Measurements from ENCODE around the gene ZACN. TPM values are rescaled to one million over a fixed set of nuclear protein-coding genes. Genes with fewer than 3 reads are reported as not detected.

The ZACN gene
- total RNA-seq, 1 donor from 2014 or later: not detected

GRCh38 chr17:76049239-76049638, 29.7 kb upstream of the ZACN start:
- no peak for TF ChIP-seq CTCF (conservative IDR thresholded peaks at IDR 0.05; ENCODE audit: low read depth, low read length)
- H3K4me3 ChIP-seq (ENCODE audit: low read depth, low read length): no peak overlapping the region
- DNase-seq (ENCODE audit: low read depth): no peak

GRCh38 chr17:76049836-76050537, 29.0 kb upstream of the ZACN start:
- H3K4me3 ChIP-seq (ENCODE audit: low read depth, low read length): no peak overlapping the region
- no peak for DNase-seq (ENCODE audit: low read depth)
- TF ChIP-seq CTCF (conservative IDR thresholded peaks at IDR 0.05; ENCODE audit: low read depth, low read length): no peak

DNA sequence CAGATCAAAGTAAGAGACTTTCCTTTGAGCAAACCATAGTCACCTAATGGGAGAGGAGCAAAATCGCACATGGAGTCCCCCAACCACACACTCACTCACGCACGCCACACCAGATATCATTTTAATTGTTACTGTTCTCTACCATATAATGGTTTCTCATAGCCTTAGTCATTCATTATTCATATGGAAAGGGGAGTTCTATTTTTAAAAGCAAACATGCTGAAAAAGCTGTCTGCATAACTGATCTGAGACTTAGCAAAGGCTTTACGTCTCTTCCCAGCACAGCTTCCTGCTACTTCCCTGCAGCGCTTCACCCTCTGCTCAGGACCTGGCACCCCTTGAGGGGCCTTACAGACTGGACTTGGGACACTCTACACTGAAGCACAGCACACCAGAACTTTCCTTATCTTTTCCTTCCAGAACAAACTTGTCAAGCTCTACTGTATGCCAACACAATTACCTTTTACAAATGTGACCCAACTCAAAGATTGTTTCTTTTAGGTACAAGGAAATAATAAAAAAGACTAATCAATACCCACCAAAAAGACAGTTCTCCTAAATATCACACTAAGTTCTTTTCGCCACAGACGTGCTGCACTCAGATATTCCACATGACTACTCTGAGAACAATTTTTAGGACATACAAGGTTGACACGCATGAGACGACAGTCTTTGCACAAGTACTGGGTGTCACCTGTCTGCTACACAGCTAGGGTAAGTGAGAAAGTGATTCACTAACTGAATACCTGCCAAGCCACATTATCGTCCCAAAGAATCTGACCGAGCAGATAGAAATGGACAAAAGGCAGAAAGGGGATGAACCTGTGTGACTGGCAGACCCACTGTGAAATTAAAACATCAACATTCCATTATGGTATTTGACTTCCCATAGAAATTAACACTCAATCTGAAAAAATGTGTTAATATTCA, 28.2 kb upstream of the ZACN start:
- no peak overlapping the region for H3K4me3 ChIP-seq (ENCODE audit: low read depth, low read length)
- TF ChIP-seq CTCF (conservative IDR thresholded peaks at IDR 0.05; ENCODE audit: low read depth, low read length): no peak
- DNase-seq (ENCODE audit: low read depth): peak; percentile 75

- H3K4me3 ChIP-seq (ENCODE audit: low read depth, low read length): no peak overlapping the region
- TF ChIP-seq CTCF (conservative IDR thresholded peaks at IDR 0.05; ENCODE audit: low read depth, low read length): no peak
- peak; percentile 29 for DNase-seq (ENCODE audit: low read depth)
These were observed 27.4 kb upstream of the ZACN start for GRCh38 chr17:76051561-76051960.

GRCh38 chr17:76053246-76054111, 25.5 kb upstream of the ZACN start:
- peak; percentile 40 for DNase-seq (ENCODE audit: low read depth)
- H3K4me3 ChIP-seq (ENCODE audit: low read depth, low read length): no peak overlapping the region
- TF ChIP-seq CTCF (conservative IDR thresholded peaks at IDR 0.05; ENCODE audit: low read depth, low read length): no peak

- no peak for TF ChIP-seq CTCF (conservative IDR thresholded peaks at IDR 0.05; ENCODE audit: low read depth, low read length)
- peak; percentile 15 for DNase-seq (ENCODE audit: low read depth)
- no peak overlapping the region for H3K4me3 ChIP-seq (ENCODE audit: low read depth, low read length)
These were observed 24.9 kb upstream of the ZACN start for GRCh38 chr17:76054112-76054476.
